ENCODE measurements around the gene FSTL5. TPM values are rescaled to one million over a fixed set of nuclear protein-coding genes. Genes with fewer than 3 reads are reported as not detected.

Gene FSTL5
- total and polyA plus RNA-seq, 2 of the 8 experiments (the other 6 are each of a cell fraction or from before 2014, with no cell fraction given), result 0.09 to 0.32 TPM

DNA sequence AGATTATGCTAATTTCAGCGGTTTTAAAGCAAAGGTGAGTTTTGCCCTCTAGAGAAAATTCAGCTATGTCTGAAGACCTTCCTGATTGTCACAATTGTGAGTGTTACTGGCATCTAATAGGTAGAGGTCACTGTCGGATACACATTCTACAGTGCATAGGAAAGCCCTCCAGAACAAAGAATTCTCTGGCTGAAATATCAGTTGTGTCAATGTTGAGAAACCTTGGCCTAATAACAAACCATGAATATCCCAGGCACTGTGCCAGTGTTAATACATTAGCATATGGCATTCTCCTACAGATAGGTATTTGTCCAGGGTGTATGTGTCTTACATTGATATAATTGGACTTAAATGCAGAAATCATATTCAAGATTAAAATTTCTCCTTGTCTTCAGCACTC, 294.3 kb downstream of the FSTL5 start:
- H3K27me3 ChIP-seq (replicated peaks in 1 of 4; ENCODE audit: control insufficient read depth in 3 of 4, extremely low read depth in 1 of 4, insufficient read depth in 3 of 4, low read length in 3 of 4), result no peaks in the 10 kb centered on the region
- no peaks in the 10 kb centered on the region for H3K79me1 ChIP-seq (ENCODE audit: low read depth, low read length)
- DNase-seq (ENCODE audit: low read depth in 1 of 2, low spot score in 2 of 2) (no peak), FAIRE-seq (no peak)
- no peak overlapping the region for H2BK5ac ChIP-seq (ENCODE audit: low read depth, low read length)
- H3K56ac ChIP-seq (replicated peaks; ENCODE audit: insufficient read length, low read depth, low read length), result no peak overlapping the region
- no peak overlapping the region for H4K91ac ChIP-seq (replicated peaks; ENCODE audit: insufficient read length, low read length)
- H3K9ac ChIP-seq (replicated peaks in 1 of 4; ENCODE audit: extremely low read depth in 1 of 4, low read depth in 3 of 4, low read length in 3 of 4), result no peak overlapping the region
- H2BK15ac ChIP-seq (ENCODE audit: low read length), result no peak overlapping the region
- H3K4me1 ChIP-seq (replicated peaks in 1 of 4; ENCODE audit: control insufficient read depth in 3 of 4, insufficient read depth in 4 of 4, low read length in 3 of 4), result no peaks in the 10 kb centered on the region
- no peaks in the 10 kb centered on the region for H3K9me3 ChIP-seq (ENCODE audit: insufficient read depth in 2 of 2, low read depth in 1 of 2, low read length in 1 of 2)
- ChIA-PET CTCF (ENCODE audit: partially characterized antibody) (no interaction called here), POLR2A (ENCODE audit: partially characterized antibody) (no interaction called here)
- H3K4ac ChIP-seq (replicated peaks; ENCODE audit: insufficient read length, low read depth, low read length), result no peak overlapping the region
- H3K36me3 ChIP-seq (ENCODE audit: control insufficient read depth in 2 of 4, insufficient read depth in 4 of 4, low read length in 3 of 4), result no peaks in the 10 kb centered on the region
- no peak overlapping the region for H2AFZ ChIP-seq (ENCODE audit: low read length)
- H3K23me2 ChIP-seq (ENCODE audit: low read depth, low read length), result no peaks in the 10 kb centered on the region
- H2BK120ac ChIP-seq (replicated peaks; ENCODE audit: low read depth, low read length), result no peak overlapping the region
- H4K8ac ChIP-seq (ENCODE audit: extremely low read depth, insufficient read depth, low read length), result no peak overlapping the region
- no peak overlapping the region for H2BK20ac ChIP-seq (ENCODE audit: low read length)
- H3K14ac ChIP-seq (ENCODE audit: insufficient read length), result no peak overlapping the region
- H3K23ac ChIP-seq (ENCODE audit: insufficient read length), result no peak overlapping the region
- no peak overlapping the region for H2AK5ac ChIP-seq (ENCODE audit: low read depth, low read length)
- H2BK12ac ChIP-seq (ENCODE audit: low read depth, low read length), result no peak overlapping the region
- 100% methylated on average over 2 of the region's 2 CpGs; no CpG with 5 or more reads in 1 of the 2 experiments for WGBS, 2 experiments (ENCODE audit: extremely low coverage in 1 of 2, insufficient coverage in 1 of 2, insufficient read length in 1 of 2, insufficient replicate concordance in 2 of 2, low coverage in 1 of 2, low lambda C conversion rate in 2 of 2, missing lambda C conversion rate in 1 of 2)
- H4K20me1 ChIP-seq (replicated peaks in 1 of 2; ENCODE audit: control insufficient read depth in 1 of 2, insufficient read depth in 2 of 2, low read length in 2 of 2), result no peaks in the 10 kb centered on the region
- no peak overlapping the region for H3K4me2 ChIP-seq (ENCODE audit: insufficient read depth in 1 of 2, low read depth in 2 of 2, low read length in 2 of 2)
- no peak for TF ChIP-seq NRF1 (IDR thresholded peaks at IDR 0.05; ENCODE audit: low read depth, low read length)
- 0 out of 4 replicates have a peak, but pooled peaks of 1 of the 2 experiments have one; percentile 6 for TF ChIP-seq RAD21 (IDR thresholded peaks at IDR 0.05 in 1 of 2, conservative IDR thresholded peaks at IDR 0.05 in 1 of 2; ENCODE audit: low read depth in 2 of 2, low read length in 2 of 2)
- TF ChIP-seq EP300 (IDR thresholded peaks at IDR 0.05; ENCODE audit: borderline replicate concordance in 1 of 2, low read depth in 2 of 2, low read length in 2 of 2), result no peak
- no peak for TF ChIP-seq BACH1 (IDR thresholded peaks at IDR 0.05; ENCODE audit: low read length)
- H3K4me3 ChIP-seq (ENCODE audit: extremely low read depth in 1 of 4, insufficient read depth in 2 of 4, low read depth in 3 of 4, low read length in 4 of 4), result no peak overlapping the region
- no peak overlapping the region for H3K18ac ChIP-seq (ENCODE audit: extremely low read depth, low read length)
- no peak overlapping the region for H3K27ac ChIP-seq (ENCODE audit: low read depth, low read length)
- no peak overlapping the region for H4K5ac ChIP-seq (ENCODE audit: insufficient read length, low read depth, low read length)
- no peaks in the 10 kb centered on the region for H3K79me2 ChIP-seq (ENCODE audit: control insufficient read depth in 1 of 2, insufficient read depth in 2 of 2, low read length in 2 of 2)

Data from H1 (cell line).